GM12878 (cell line): Measurements from ENCODE around the gene PIGV. TPM values are rescaled to one million over a fixed set of nuclear protein-coding genes. Genes with fewer than 3 reads are reported as not detected.

Source experiments
- CHD1 ChIP-seq: IDR thresholded peaks from 2 replicates; pipeline ENCODE4 v1.6.1; 2012; ENCODE audit warnings: low read depth, low read length, improper control_type of control experiment
- CHD2 ChIP-seq: IDR thresholded peaks from 2 replicates; pipeline ENCODE4 v1.6.1; 2011; ENCODE audit warnings: low read depth, low read length, improper control_type of control experiment, borderline replicate concordance
- CREB1 ChIP-seq: IDR thresholded peaks from 2 replicates; pipeline ENCODE4 v1.6.1; 2012; ENCODE audit warnings: low read depth, mild to moderate bottlenecking, inconsistent platforms
- CREM ChIP-seq: IDR thresholded peaks from 2 replicates; pipeline ENCODE4 v1.6.1; 2014; ENCODE audit warnings: antibody characterized with exemption, low read depth
- EP300 ChIP-seq, 2 experiments: fragments of 150-350 bp in 1 of 2; IDR thresholded peaks; 2 replicates each; pipeline ENCODE4 v1.6.1; 2011 to 2012; ENCODE audit warnings: low read depth in 2 of 2, low read length in 2 of 2, borderline replicate concordance in 1 of 2, improper control_type of control experiment in 1 of 2, inconsistent platforms in 1 of 2; ENCODE audit not compliant: control insufficient read depth in 1 of 2
- ETV6 ChIP-seq, 2 experiments: fragments of 450-650 bp in 1 of 2; IDR thresholded peaks in 1 of 2; conservative IDR thresholded peaks in 1 of 2; 2 replicates each; pipeline ENCODE4 v1.6.1; 2014; ENCODE audit warnings: antibody characterized with exemption in 1 of 2, borderline replicate concordance in 1 of 2, low read depth in 1 of 2, mild to moderate bottlenecking in 1 of 2, moderate library complexity in 1 of 2
- FOXK2 ChIP-seq: fragments of 450-650 bp; IDR thresholded peaks from 2 replicates; pipeline ENCODE4 v1.6.1; 2017; ENCODE audit warnings: mild to moderate bottlenecking, moderate library complexity
- JUND ChIP-seq: IDR thresholded peaks from 2 replicates; pipeline ENCODE4 v1.6.1; 2012; ENCODE audit warnings: low read depth, mild to moderate bottlenecking, low read length, improper control_type of control experiment, moderate library complexity
- PAX8 ChIP-seq: fragments of 450-650 bp; IDR thresholded peaks from 2 replicates; pipeline ENCODE4 v1.6.1; 2017; ENCODE audit warnings: mild to moderate bottlenecking, moderate library complexity
- PML ChIP-seq: IDR thresholded peaks from 2 replicates; pipeline ENCODE4 v1.6.1; 2012; ENCODE audit warnings: low read length, inconsistent platforms
- POLR2AphosphoS2 ChIP-seq: IDR thresholded peaks from 2 replicates; pipeline ENCODE4 v1.6.1; 2011; ENCODE audit warnings: low read depth, mild to moderate bottlenecking, low read length, improper control_type of control experiment, moderate library complexity
- POLR2AphosphoS5 ChIP-seq: IDR thresholded peaks from 2 replicates; pipeline ENCODE4 v1.6.1; 2011; ENCODE audit warnings: mild to moderate bottlenecking, low read length, inconsistent platforms
- SMAD5 ChIP-seq: IDR thresholded peaks from 2 replicates; pipeline ENCODE4 v1.6.1; 2016; ENCODE audit warnings: antibody characterized with exemption, low read depth
- SMARCA5 ChIP-seq: fragments of 450-650 bp; IDR thresholded peaks from 2 replicates; pipeline ENCODE4 v1.6.1; 2017; ENCODE audit warnings: mild to moderate bottlenecking
- SP1 ChIP-seq: IDR thresholded peaks from one replicate; pipeline ENCODE4 v1.6.1; 2011; ENCODE audit warnings: low read depth, low read length
- SUZ12 ChIP-seq: fragments of 200-600 bp; sonication (generic); IDR thresholded peaks from one replicate; pipeline ENCODE4 v1.6.1; 2018; ENCODE audit warnings: antibody characterized with exemption, mild to moderate bottlenecking; ENCODE audit not compliant: unreplicated experiment
- TCF3 ChIP-seq: IDR thresholded peaks from 2 replicates; pipeline ENCODE4 v1.6.1; 2012; ENCODE audit warnings: low read depth, mild to moderate bottlenecking, low read length, borderline replicate concordance; ENCODE audit not compliant: insufficient read depth
- YBX1 ChIP-seq: fragments of 450-650 bp; IDR thresholded peaks from 2 replicates; pipeline ENCODE4 v1.6.1; 2016; ENCODE audit warnings: antibody characterized with exemption
- ZZZ3 ChIP-seq: IDR thresholded peaks from 2 replicates; pipeline ENCODE4 v1.6.1; 2011; ENCODE audit warnings: low read depth; ENCODE audit not compliant: control insufficient read depth, insufficient read length
- polyA plus RNA-seq, 11 experiments: library from polyadenylated mRNA; depleted of rRNA in 4 of 11; unstranded in 6 of 11; stranded (reverse) in 5 of 11; fragments of >200 nt; fragmentation: Nextera tagmentation in 4 of 11; fragmentation: Illumina TruSeq in 1 of 11; extraction: Ambion mirVana in 4 of 11; extraction: Trizol in 1 of 11; gene quantifications; 1 replicate in 1 of 11; 2 replicates in 10 of 11; pipeline versions ENCODE4 v1.2.1 to v1.2.3, GENCODE V29; 2011 to 2016; ENCODE audit warnings: inconsistent platforms in 2 of 11, missing spikeins in 2 of 11, low read depth in 1 of 11
- total RNA-seq, 4 experiments: library from RNA; depleted of rRNA in 3 of 4; stranded (reverse); fragments of >200 nt in 3 of 4; fragmentation: Illumina TruSeq in 1 of 4; extraction: Trizol in 1 of 4; gene quantifications; 2 replicates each; pipeline versions ENCODE4 v1.2.1 to v1.2.3, GENCODE V29; 2013 to 2021
- TF ChIP-seq, protein P1 (sequence below): fragments of 450-650 bp; IDR thresholded peaks from 2 replicates; pipeline ENCODE4 v1.6.1; 2014; ENCODE audit warnings: mild to moderate bottlenecking
- TF ChIP-seq, protein P2 (sequence below): fragments of 450-650 bp; formaldehyde crosslinking; IDR thresholded peaks from 2 replicates; pipeline ENCODE4 v1.5.0; 2022; ENCODE audit warnings: mild to moderate bottlenecking, missing genetic modification characterization
- TF ChIP-seq, protein P3 (sequence below): fragments of 450-650 bp; IDR thresholded peaks from 2 replicates; pipeline ENCODE4 v1.6.1; 2018; ENCODE audit warnings: borderline replicate concordance, mild to moderate bottlenecking; ENCODE audit not compliant: partially characterized antibody
- TF ChIP-seq, protein P4 (sequence below): IDR thresholded peaks from 2 replicates; pipeline ENCODE4 v1.6.1; 2011; ENCODE audit warnings: low read depth, low read length, improper control_type of control experiment, borderline replicate concordance

The PIGV gene
- total and polyA plus RNA-seq, 10 of the 15 experiments (the other 5 are each of a cell fraction or from before 2014, with no cell fraction given) = 8.8 to 18.1 (median 11.9) TPM

DNA sequence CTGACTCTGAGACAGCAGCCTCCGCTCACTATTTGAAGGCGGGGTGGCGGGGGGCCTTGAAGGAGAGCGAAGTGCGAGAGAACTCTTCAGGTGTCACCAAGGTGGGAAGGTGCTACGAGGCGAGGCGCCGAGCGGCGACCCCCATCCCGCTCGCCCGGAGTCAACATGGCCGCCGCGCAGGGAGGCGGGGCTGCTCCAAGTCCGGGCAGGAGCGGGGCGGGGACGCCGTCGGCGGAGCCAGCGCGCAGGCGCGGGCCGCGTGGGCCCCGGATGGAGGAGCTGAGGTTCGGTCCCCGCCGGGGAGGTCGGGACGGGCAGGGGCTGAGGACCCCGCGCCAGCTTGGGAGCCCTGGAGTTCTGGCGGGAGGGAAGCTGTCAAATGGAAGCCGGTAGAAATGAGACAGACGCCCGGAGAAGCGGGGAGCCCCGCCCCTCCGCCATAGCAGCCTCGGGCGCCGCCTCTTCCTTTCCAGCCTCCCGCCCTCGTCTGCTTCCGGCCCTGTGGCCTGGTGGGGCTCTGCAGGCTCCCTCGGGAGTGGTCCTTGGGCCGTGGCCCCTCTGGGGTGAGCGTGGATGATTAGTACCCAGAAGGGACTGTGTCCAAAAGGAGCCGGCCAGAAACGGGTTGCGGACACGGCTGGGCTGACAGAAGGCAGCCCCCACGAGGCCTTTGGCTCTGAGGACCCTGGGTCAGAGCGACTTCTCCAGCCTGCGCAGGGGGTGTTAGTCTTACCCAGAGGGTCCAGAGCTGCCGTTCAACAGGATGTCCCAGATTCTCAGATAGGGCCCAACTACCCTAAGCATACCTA is at the start of gene PIGV (continued):
- TF ChIP-seq CHD1 (no peak), POLR2AphosphoS5 (peak; percentile 85), TCF3 (no peak), ETV6 (conservative IDR thresholded peaks at IDR 0.05 in 1 of 2, IDR thresholded peaks at IDR 0.05 in 1 of 2; ENCODE audit: borderline replicate concordance in 1 of 2, low read depth in 1 of 2) (no peak), PAX8 (peak; percentile 86; the same call in 1 of the 2 replicates), SUZ12 (no peak), YBX1 (no peak), CREB1 (peak; percentile 36), CHD2 (0 out of 2 replicates have a peak, but pooled peaks have one; percentile 8), EP300 (IDR thresholded peaks at IDR 0.05; ENCODE audit: borderline replicate concordance in 1 of 2, control insufficient read depth in 1 of 2, low read depth in 2 of 2, low read length in 2 of 2) (no peak), SP1 (peak; percentile 60), JUND (no peak), POLR2AphosphoS2 (no peak; the same call in 1 of the 2 replicates), SMAD5 (0 out of 2 replicates have a peak, but pooled peaks have one; percentile 47), CREM (no peak), FOXK2 (no peak; the same call in none of the 2 replicates), ZZZ3 (no peak), SMARCA5 (peak; percentile 98), PML (peak; percentile 62)
- TF ChIP-seq, protein P1, sequence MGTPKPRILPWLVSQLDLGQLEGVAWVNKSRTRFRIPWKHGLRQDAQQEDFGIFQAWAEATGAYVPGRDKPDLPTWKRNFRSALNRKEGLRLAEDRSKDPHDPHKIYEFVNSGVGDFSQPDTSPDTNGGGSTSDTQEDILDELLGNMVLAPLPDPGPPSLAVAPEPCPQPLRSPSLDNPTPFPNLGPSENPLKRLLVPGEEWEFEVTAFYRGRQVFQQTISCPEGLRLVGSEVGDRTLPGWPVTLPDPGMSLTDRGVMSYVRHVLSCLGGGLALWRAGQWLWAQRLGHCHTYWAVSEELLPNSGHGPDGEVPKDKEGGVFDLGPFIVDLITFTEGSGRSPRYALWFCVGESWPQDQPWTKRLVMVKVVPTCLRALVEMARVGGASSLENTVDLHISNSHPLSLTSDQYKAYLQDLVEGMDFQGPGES = no peak
- TF ChIP-seq, protein P2, sequence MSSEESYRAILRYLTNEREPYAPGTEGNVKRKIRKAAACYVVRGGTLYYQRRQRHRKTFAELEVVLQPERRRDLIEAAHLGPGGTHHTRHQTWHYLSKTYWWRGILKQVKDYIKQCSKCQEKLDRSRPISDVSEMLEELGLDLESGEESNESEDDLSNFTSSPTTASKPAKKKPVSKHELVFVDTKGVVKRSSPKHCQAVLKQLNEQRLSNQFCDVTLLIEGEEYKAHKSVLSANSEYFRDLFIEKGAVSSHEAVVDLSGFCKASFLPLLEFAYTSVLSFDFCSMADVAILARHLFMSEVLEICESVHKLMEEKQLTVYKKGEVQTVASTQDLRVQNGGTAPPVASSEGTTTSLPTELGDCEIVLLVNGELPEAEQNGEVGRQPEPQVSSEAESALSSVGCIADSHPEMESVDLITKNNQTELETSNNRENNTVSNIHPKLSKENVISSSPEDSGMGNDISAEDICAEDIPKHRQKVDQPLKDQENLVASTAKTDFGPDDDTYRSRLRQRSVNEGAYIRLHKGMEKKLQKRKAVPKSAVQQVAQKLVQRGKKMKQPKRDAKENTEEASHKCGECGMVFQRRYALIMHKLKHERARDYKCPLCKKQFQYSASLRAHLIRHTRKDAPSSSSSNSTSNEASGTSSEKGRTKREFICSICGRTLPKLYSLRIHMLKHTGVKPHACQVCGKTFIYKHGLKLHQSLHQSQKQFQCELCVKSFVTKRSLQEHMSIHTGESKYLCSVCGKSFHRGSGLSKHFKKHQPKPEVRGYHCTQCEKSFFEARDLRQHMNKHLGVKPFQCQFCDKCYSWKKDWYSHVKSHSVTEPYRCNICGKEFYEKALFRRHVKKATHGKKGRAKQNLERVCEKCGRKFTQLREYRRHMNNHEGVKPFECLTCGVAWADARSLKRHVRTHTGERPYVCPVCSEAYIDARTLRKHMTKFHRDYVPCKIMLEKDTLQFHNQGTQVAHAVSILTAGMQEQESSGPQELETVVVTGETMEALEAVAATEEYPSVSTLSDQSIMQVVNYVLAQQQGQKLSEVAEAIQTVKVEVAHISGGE (CRISPR knock-in tag) = no peak
- TF ChIP-seq, protein P3, sequence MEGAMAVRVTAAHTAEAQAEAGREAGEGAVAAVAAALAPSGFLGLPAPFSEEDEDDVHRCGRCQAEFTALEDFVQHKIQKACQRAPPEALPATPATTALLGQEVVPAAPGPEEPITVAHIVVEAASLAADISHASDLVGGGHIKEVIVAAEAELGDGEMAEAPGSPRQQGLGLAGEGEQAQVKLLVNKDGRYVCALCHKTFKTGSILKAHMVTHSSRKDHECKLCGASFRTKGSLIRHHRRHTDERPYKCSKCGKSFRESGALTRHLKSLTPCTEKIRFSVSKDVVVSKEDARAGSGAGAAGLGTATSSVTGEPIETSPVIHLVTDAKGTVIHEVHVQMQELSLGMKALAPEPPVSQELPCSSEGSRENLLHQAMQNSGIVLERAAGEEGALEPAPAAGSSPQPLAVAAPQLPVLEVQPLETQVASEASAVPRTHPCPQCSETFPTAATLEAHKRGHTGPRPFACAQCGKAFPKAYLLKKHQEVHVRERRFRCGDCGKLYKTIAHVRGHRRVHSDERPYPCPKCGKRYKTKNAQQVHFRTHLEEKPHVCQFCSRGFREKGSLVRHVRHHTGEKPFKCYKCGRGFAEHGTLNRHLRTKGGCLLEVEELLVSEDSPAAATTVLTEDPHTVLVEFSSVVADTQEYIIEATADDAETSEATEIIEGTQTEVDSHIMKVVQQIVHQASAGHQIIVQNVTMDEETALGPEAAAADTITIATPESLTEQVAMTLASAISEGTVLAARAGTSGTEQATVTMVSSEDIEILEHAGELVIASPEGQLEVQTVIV = no peak
- TF ChIP-seq, protein P4, sequence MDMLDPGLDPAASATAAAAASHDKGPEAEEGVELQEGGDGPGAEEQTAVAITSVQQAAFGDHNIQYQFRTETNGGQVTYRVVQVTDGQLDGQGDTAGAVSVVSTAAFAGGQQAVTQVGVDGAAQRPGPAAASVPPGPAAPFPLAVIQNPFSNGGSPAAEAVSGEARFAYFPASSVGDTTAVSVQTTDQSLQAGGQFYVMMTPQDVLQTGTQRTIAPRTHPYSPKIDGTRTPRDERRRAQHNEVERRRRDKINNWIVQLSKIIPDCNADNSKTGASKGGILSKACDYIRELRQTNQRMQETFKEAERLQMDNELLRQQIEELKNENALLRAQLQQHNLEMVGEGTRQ = no peak
